22Rv1 (cell line): ENCODE results near the gene CUL9.
A peak's percentile ranks its signal among the peaks of the same experiment; 100 is the strongest.

Experiments used
- H3K27ac ChIP-seq: fragments of 450-650 bp; 2 replicates; pipeline ENCODE4 v1.5.1; 2017
- CTCF ChIP-seq: fragments of 450-650 bp; IDR thresholded peaks from 2 replicates; pipeline ENCODE4 v1.5.1; 2017; ENCODE audit warnings: mild to moderate bottlenecking
- ZFX ChIP-seq: fragments of 450-650 bp; IDR thresholded peaks from 2 replicates; pipeline ENCODE4 v1.6.1; 2017; ENCODE audit warnings: antibody characterized with exemption, borderline replicate concordance

CUL9 gene

DNA sequence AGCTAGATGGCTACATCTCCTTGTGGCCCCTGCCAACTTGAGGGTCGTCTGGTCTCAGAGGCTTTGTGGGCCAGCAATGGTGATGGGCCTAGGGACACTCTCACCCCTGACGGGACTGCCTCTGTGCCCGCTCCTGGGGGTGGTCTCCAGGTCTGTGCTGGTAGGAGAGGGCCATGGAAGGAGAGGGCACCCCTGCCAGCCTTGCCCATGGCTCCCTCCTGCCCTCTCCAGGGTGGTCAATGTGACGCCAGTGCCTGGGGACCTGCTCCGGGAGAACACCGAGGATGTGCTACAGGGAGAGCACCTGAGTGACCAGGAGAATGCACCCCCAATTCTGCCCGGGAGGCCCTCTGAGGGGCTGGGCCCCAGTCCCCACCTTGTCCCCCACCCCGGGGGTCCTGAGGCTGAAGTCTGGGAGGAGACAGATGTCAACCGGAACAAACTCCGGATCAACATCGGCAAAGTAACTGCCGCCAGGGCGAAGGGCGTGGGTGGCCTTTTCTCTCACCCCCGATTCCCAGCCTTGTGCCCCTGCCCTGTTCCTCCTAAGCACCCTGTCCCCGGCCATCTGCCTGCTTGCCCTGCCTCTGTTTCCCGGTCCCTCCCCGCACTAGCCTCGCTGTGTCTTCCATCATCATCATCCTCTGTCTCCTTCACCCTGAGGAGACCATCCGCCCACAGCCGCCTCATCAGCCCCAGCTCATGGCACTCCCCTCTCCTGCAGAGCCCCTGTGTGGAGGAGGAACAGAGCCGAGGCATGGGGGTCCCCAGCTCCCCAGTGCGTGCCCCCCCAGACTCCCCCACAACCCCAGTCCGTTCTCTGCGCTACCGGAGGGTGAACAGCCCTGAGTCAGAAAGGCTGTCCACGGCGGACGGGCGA lies 77.1 kb downstream of the CUL9 start:
- H3K27ac ChIP-seq: no peak overlapping the region
- TF ChIP-seq CTCF (no peak), ZFX (no peak)

DNA sequence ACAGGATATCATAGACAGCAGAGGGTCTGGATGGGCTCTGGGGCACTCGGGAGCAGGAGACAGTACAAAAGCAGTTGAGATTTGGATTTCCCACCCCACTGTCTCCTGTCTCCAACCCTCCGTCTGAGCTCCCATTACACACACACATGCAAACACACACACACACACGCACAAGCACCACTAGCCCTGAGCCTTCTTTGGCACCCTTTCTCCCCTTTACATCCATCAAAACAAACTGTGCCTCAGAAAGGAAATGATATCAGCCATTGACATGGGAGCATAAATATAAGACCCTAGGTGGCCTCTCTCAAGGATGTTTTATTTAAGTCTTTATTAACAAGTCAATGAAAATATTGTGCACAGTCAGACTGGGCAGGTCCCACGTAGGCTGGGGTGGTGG lies 78.8 kb downstream of the CUL9 start:
- no peak overlapping the region for H3K27ac ChIP-seq
- TF ChIP-seq CTCF: no peak
- no peak for TF ChIP-seq ZFX

GRCh38 chr6:43261198-43261597 lies 79.2 kb downstream of the CUL9 start:
- TF ChIP-seq ZFX (no peak), CTCF (no peak)
- no peak overlapping the region for H3K27ac ChIP-seq

DNA sequence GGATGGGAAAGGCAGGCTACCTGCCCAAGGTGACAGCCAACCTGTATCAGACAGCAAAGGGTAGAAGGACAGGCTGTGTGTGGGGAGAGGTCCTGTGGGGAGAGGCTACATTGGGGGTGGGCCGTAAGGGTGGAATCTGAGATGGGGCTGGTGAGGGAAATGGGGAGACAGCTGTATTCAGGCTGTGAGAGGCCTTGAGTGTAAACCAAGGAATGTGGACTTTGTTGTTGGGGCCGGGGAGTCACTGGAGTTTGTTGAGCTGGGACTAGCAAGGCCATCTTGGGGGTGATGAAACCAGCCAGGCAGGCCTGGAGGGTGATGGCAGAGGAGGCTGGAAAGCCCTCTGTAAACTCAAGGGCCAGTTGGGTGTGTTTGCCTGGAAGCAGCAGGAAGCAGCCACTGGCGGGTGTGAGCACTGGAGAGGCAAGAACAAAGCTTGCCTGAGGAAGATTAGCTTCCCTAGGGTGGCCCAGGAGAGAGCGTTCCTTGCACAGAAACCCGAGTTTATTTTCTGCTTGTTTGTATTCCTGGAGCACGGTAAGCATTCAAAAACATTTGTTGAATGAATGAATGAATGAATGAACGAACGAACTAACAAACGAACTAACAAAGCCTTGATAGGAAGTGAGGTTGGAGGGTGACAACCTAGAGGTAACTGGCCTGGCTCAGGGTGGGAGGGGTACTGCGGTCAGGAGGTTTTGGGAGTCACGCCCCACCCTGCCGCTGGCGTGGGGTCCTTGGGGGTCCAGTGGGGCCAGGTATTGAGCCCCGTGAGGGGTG lies 80.2 kb downstream of the CUL9 start:
- no peak overlapping the region for H3K27ac ChIP-seq
- no peak for TF ChIP-seq CTCF
- TF ChIP-seq ZFX: no peak

DNA sequence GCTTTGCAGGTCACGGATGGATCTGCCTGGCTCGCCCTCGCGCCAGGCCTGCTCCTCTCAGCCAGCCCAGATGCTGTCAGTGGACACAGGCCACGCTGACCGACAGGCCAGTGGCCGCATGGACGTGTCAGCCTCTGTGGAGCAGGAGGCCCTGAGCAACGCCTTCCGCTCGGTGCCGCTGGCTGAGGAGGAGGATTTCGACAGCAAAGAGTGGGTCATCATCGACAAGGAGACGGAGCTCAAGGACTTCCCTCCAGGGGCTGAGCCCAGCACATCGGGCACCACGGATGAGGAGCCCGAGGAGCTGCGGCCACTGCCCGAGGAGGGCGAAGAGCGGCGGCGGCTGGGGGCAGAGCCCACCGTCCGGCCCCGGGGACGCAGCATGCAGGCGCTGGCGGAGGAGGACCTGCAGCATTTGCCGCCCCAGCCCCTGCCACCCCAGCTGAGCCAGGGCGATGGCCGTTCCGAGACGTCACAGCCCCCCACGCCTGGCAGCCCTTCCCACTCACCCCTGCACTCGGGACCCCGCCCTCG lies 80.9 kb downstream of the CUL9 start:
- TF ChIP-seq ZFX (no peak), CTCF (no peak)
- no peak overlapping the region for H3K27ac ChIP-seq

- no peak overlapping the region for H3K27ac ChIP-seq
- TF ChIP-seq CTCF: peak; percentile 93
- TF ChIP-seq ZFX: no peak
Observed at GRCh38 chr6:43263314-43264178, 81.5 kb downstream of the CUL9 start.
